Retinal pigment epithelial cell (primary cell): ENCODE data around the gene DHX36.

ENCODE experiments used
- DNase-seq: peaks from one replicate; pipeline ENCODE4 v3.0.0-alpha.2; 2010; ENCODE audit warnings: low read depth
- H3K4me3 ChIP-seq: 2 replicates; pipeline ENCODE4 v1.5.1; 2011; ENCODE audit warnings: mild to moderate bottlenecking, low read length, control low read depth, moderate library complexity
- TF ChIP-seq, protein P1 (sequence below): conservative IDR thresholded peaks from 2 replicates; pipeline ENCODE4 v1.5.1; 2011; ENCODE audit warnings: low read depth, low read length, control low read depth, inconsistent platforms

DHX36 gene

DNA sequence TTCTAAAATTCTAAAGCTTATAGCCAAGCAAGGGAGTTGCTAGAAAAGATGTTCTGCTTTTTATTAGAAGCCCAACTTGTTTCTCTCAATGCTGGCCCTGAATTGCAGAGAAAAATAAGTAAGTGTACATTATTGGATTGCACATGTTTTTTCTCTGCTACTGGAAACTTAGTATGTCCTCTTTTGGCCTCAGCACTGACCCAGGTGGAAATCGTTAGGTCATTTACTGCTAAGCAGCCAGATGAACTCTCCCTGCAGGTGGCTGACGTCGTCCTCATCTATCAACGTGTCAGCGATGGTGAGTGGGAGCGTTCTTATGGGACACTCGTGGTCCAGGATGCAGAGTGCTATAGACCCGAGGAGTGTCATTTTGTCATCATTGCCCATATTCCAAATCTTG is 69.8 kb downstream of the DHX36 start:
- TF ChIP-seq, protein P1, sequence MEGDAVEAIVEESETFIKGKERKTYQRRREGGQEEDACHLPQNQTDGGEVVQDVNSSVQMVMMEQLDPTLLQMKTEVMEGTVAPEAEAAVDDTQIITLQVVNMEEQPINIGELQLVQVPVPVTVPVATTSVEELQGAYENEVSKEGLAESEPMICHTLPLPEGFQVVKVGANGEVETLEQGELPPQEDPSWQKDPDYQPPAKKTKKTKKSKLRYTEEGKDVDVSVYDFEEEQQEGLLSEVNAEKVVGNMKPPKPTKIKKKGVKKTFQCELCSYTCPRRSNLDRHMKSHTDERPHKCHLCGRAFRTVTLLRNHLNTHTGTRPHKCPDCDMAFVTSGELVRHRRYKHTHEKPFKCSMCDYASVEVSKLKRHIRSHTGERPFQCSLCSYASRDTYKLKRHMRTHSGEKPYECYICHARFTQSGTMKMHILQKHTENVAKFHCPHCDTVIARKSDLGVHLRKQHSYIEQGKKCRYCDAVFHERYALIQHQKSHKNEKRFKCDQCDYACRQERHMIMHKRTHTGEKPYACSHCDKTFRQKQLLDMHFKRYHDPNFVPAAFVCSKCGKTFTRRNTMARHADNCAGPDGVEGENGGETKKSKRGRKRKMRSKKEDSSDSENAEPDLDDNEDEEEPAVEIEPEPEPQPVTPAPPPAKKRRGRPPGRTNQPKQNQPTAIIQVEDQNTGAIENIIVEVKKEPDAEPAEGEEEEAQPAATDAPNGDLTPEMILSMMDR: no peak
- no peak overlapping the region for H3K4me3 ChIP-seq
- no peak for DNase-seq

DNA sequence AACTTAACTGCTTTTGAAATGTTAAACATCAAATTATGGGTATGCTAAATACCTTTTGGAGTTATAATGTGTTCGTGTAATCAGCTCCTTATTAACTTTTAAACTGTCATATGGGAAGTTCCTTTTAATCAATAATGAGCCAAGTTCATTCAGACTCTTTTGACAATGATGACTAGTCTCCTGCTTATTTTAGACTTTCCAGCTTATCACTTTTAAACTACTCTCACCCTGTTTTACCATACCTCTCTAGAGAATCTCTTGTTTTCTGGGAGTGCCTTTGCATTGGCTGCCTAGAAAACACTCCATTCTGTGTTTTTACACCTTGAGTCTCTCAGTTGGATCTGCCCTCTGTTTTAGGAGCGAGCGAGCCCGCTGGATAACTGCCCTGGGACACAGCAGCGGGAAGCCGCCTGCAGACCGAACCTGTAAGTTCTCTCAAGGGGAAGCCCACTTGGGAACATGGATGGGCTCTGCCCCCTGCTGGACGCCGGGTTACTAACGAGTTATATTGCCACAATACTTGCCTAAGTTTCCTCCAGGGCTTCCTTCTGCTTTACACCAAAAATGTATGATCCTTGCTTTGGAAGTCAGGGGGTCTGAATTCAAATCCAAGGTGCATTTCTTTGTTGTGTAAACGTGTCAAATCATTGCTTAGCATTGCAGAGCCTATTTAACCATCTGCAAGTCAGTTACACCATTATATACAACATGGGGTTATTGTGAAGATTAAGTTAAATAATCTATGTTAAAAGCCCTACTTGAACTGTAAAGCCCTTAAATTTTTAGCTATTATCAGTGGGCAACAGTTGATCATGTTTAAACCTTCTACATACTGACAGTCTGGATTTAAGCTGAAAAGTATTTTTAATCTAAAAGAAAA is 71.3 kb downstream of the DHX36 start:
- H3K4me3 ChIP-seq: peak overlapping the region; percentile 10
- peak; percentile 54 for DNase-seq
- TF ChIP-seq, protein P1: peak; percentile 90

GRCh38 chr3:154251610-154252009 is 72.7 kb downstream of the DHX36 start:
- TF ChIP-seq, protein P1: no peak
- no peak for DNase-seq
- no peak overlapping the region for H3K4me3 ChIP-seq

DNA sequence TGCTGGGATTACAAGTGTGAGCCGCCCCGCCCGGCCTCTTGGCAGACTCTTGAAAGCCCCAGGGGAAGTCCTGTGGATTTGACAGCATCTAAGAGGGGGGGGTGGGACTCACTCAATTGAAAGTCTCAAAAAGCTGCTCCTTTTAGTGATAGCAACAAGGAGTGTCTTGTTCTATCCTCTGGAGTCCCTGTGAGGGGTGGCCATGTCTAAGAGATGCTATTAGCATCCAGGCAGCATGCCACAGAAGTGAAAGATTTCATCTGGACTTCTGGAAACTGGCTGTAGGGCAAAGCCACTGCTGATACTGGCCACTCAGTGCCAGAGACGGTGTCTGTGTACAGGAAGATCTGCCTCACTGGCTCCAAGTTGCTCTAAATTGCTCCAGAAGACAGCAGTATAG is 74.0 kb downstream of the DHX36 start:
- no peak overlapping the region for H3K4me3 ChIP-seq

DNA sequence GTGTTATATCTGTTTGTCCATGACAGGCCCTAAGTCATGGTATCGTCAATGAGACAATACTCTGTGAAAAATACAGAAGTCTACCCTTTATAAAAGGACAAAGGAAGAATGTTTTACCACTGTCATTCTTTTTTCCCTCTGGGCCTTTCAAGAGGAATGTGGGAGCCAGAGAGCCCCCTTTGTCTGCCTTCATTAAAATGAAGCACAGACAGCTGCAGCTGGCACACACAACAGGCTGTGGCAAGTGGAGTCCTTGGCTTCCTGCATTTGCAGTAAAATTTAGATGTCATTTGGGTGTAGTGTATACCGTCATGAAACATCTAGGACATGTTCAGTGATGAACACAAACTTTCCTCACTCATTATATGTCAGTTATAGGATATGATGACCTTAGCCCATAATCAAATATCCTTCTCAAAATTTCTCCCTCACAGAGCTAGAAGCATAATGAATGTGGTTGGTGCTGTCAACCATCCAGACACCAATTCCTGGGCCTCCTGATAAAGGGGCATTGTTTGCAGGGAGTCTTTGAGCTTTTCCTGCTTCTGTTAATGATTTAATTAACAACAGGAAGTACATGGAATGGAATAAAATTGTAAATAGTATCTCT is 76.4 kb downstream of the DHX36 start:
- DNase-seq: no peak
- TF ChIP-seq, protein P1: no peak
- no peak overlapping the region for H3K4me3 ChIP-seq

More for the DNA sequence above, 74.0 kb downstream of the DHX36 start:
- TF ChIP-seq, protein P1: no peak
- no peak for DNase-seq

DNA sequence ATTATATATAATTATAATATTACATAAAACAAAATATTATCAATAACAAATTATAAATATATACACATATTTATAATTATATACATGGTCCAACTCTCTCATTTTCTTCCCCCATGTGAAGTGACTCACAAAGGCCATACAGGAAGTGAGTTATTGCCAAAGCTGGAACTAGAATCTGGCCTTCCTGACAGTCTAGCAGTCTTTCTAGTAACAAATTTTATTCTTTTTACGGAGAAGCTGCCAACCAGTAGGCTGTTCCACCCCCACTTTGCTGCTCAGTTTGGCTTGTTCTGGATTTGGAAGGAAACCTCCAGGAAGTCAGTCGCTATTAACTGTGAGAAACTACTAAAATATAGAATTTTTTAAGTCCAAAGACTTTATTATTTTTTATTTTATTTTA is 79.6 kb downstream of the DHX36 start:
- TF ChIP-seq, protein P1: no peak
- DNase-seq: no peak
- no peak overlapping the region for H3K4me3 ChIP-seq
